GM23248 (cell line): Measurements from ENCODE around the gene HCN1. TPM values are rescaled to one million over a fixed set of nuclear protein-coding genes. Genes with fewer than 3 reads are reported as not detected.

ENCODE experiments used
- DNase-seq: peaks from one replicate; pipeline ENCODE4 v3.0.0-alpha.2; 2015
- H2AFZ ChIP-seq: fragments of 200-600 bp; sonication (generic); 2 replicates; pipeline ENCODE4 v1.6.1; 2016; ENCODE audit warnings: antibody characterized with exemption
- H3F3A ChIP-seq: fragments of 200-600 bp; sonication (generic); 2 replicates; pipeline ENCODE4 v1.6.1; 2016; ENCODE audit warnings: mild to moderate bottlenecking, antibody characterized with exemption, mixed run types; ENCODE audit not compliant: insufficient read depth
- H3K27ac ChIP-seq: fragments of 200-600 bp; sonication (generic); 2 replicates; pipeline ENCODE4 v1.5.1; 2016; ENCODE audit warnings: mild to moderate bottlenecking
- H3K27me3 ChIP-seq: fragments of 200-600 bp; sonication (generic); replicated peaks from 2 replicates; pipeline ENCODE4 v1.6.1; 2016; ENCODE audit warnings: mild to moderate bottlenecking; ENCODE audit not compliant: insufficient read depth
- H3K36me3 ChIP-seq: fragments of 200-600 bp; sonication (generic); 2 replicates; pipeline ENCODE4 v1.6.1; 2016; ENCODE audit warnings: low read depth, mild to moderate bottlenecking
- H3K4me1 ChIP-seq: fragments of 200-600 bp; sonication (generic); 2 replicates; pipeline ENCODE4 v1.6.1; 2016; ENCODE audit warnings: mild to moderate bottlenecking; ENCODE audit not compliant: insufficient read depth
- H3K4me2 ChIP-seq: fragments of 200-600 bp; sonication (generic); one replicate; pipeline ENCODE4 v1.6.1; 2016; ENCODE audit warnings: mild to moderate bottlenecking; ENCODE audit not compliant: unreplicated experiment
- H3K4me3 ChIP-seq: fragments of 200-600 bp; sonication (generic); 2 replicates; pipeline ENCODE4 v1.5.1; 2016; ENCODE audit warnings: mild to moderate bottlenecking
- H3K79me2 ChIP-seq: fragments of 200-600 bp; sonication (generic); 2 replicates; pipeline ENCODE4 v1.6.1; 2016; ENCODE audit warnings: mild to moderate bottlenecking; ENCODE audit not compliant: insufficient read depth
- H3K9ac ChIP-seq: fragments of 200-600 bp; sonication (generic); 2 replicates; pipeline ENCODE4 v1.6.1; 2016; ENCODE audit warnings: mild to moderate bottlenecking
- H3K9me2 ChIP-seq: fragments of 200-600 bp; sonication (generic); 2 replicates; pipeline ENCODE4 v1.6.1; 2016; ENCODE audit warnings: mixed run types, mild to moderate bottlenecking, moderate library complexity; ENCODE audit not compliant: insufficient read depth
- H3K9me3 ChIP-seq: fragments of 200-600 bp; sonication (generic); one replicate; pipeline ENCODE4 v1.6.1; 2017; ENCODE audit warnings: low read depth
- H4K20me1 ChIP-seq: fragments of 200-600 bp; sonication (generic); 2 replicates; pipeline ENCODE4 v1.6.0; 2016; ENCODE audit not compliant: insufficient read depth
- EZH2 ChIP-seq: fragments of 200-600 bp; sonication (generic); IDR thresholded peaks from 2 replicates; pipeline ENCODE4 v1.6.1; 2018; ENCODE audit warnings: antibody characterized with exemption, mild to moderate bottlenecking; ENCODE audit not compliant: insufficient read depth, poor library complexity, severe bottlenecking
- EZH2phosphoT487 ChIP-seq: fragments of 200-600 bp; sonication (generic); IDR thresholded peaks from 2 replicates; pipeline ENCODE4 v1.6.1; 2018; ENCODE audit warnings: antibody characterized with exemption, moderate library complexity, mild to moderate bottlenecking, low read depth; ENCODE audit not compliant: insufficient read depth
- WGBS, 2 experiments: methylation state at CpG; one replicate each; pipeline ENCODE4 v1.1.6; 2015 to 2017; ENCODE audit warnings: low lambda C conversion rate in 2 of 2, low coverage in 1 of 2; ENCODE audit errors: missing lambda C conversion rate in 2 of 2; 5-methylcytosine and 5-hydroxymethylcytosine counted together
- in situ Hi-C: fragments of 300-500 bp; cut with MboI; formaldehyde crosslinking; loops from 2 replicates; pipeline ENCODE4 v1.15.0; 2020
- polyA plus RNA-seq: library from polyadenylated mRNA; unstranded; fragments of >200 nt; fragmentation: Nextera tagmentation; extraction: Ambion mirVana; gene quantifications from 2 replicates; pipeline ENCODE4 v1.2.1, GENCODE V29; 2016
- total RNA-seq: library from RNA; depleted of rRNA; stranded (reverse); fragments of >200 nt; shearing (Covaris generic); gene quantifications from 2 replicates; pipeline ENCODE4 v1.2.3, GENCODE V29; 2014

HCN1 gene
- total and polyA plus RNA-seq, 2 experiments from 2014 or later: not detected

GRCh38 chr5:45281081-45281480, 415.1 kb downstream of the HCN1 start:
- H4K20me1 ChIP-seq: no peaks in the 10 kb centered on the region
- H3K4me3 ChIP-seq: no peak overlapping the region
- WGBS, 2 experiments: 7 to 18% methylated on average over 2 of the region's 2 CpGs
- H2AFZ ChIP-seq: no peak overlapping the region
- no peaks in the 10 kb centered on the region for H3K4me1 ChIP-seq
- TF ChIP-seq EZH2 (no peak), EZH2phosphoT487 (no peak)
- no peaks in the 10 kb centered on the region for H3K79me2 ChIP-seq
- H3F3A ChIP-seq: no peaks in the 10 kb centered on the region
- no peaks in the 10 kb centered on the region for H3K36me3 ChIP-seq
- DNase-seq: no peak
- H3K9me2 ChIP-seq: no peaks in the 10 kb centered on the region
- in situ Hi-C loops: no loop called here
- no peaks in the 10 kb centered on the region for H3K9me3 ChIP-seq
- no peaks in the 10 kb centered on the region for H3K27me3 ChIP-seq
- H3K27ac ChIP-seq: no peak overlapping the region
- H3K9ac ChIP-seq: no peak overlapping the region
- H3K4me2 ChIP-seq: no peak overlapping the region

GRCh38 chr5:45279109-45279508, 417.1 kb downstream of the HCN1 start:
- Histone ChIP-seq H3K4me3 (no peak overlapping the region), H3K4me1 (no peaks in the 10 kb centered on the region), H2AFZ (no peak overlapping the region), H3K9me2 (no peaks in the 10 kb centered on the region), H4K20me1 (no peaks in the 10 kb centered on the region), H3K27me3 (no peaks in the 10 kb centered on the region), H3K36me3 (no peaks in the 10 kb centered on the region), H3K79me2 (no peaks in the 10 kb centered on the region), H3K9ac (no peak overlapping the region), H3K27ac (no peak overlapping the region), H3K9me3 (no peaks in the 10 kb centered on the region), H3K4me2 (no peak overlapping the region), H3F3A (no peaks in the 10 kb centered on the region)
- no peak for TF ChIP-seq EZH2phosphoT487
- TF ChIP-seq EZH2: no peak
- WGBS, 2 experiments: 3 to 6% methylated on average over 1 of the region's 1 CpG
- in situ Hi-C loops: no loop called here
- no peak for DNase-seq

- Histone ChIP-seq H3K27ac (no peak overlapping the region), H3K36me3 (no peaks in the 10 kb centered on the region), H3K9me3 (no peaks in the 10 kb centered on the region), H3K27me3 (no peaks in the 10 kb centered on the region), H4K20me1 (no peaks in the 10 kb centered on the region), H3K9ac (no peak overlapping the region), H3K4me3 (no peak overlapping the region), H2AFZ (no peak overlapping the region), H3F3A (no peaks in the 10 kb centered on the region), H3K79me2 (no peaks in the 10 kb centered on the region), H3K4me1 (no peaks in the 10 kb centered on the region), H3K4me2 (no peak overlapping the region), H3K9me2 (no peaks in the 10 kb centered on the region)
- TF ChIP-seq EZH2phosphoT487 (no peak), EZH2 (no peak)
- in situ Hi-C loops: no loop called here
- WGBS, 2 experiments: 5 to 11% methylated on average over 2 of the region's 2 CpGs
- DNase-seq: no peak
Observed at GRCh38 chr5:45277860-45278259, 418.3 kb downstream of the HCN1 start.

DNA sequence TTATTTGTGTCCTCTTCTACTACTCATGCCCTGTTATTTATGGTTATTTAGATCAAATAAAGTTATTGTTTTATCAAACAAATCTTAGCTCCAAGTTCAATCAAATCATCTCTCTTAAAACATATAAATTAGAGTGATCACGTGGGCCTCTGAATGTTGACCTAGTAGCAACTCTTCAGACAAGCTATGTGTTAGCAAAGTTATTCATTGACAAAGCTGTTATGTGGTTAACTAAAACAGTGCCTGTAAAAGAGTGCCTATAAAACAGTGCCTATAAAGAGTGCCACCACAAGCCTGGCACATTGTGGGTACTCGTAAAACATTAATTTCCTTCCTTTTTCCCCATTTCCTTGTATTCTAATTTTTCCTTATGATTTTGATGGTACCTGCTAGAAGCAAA, 421.9 kb downstream of the HCN1 start:
- no peaks in the 10 kb centered on the region for H3K9me3 ChIP-seq
- 3 to 11% methylated on average over 2 of the region's 2 CpGs for whole genome bisulfite sequencing, 2 experiments
- no peaks in the 10 kb centered on the region for H3F3A ChIP-seq
- no peaks in the 10 kb centered on the region for H3K36me3 ChIP-seq
- H3K4me2 ChIP-seq: no peak overlapping the region
- no peak overlapping the region for H2AFZ ChIP-seq
- no peak overlapping the region for H3K9ac ChIP-seq
- H3K27me3 ChIP-seq: no peaks in the 10 kb centered on the region
- H3K9me2 ChIP-seq: no peaks in the 10 kb centered on the region
- H4K20me1 ChIP-seq: no peaks in the 10 kb centered on the region
- in situ Hi-C loops: no loop called here
- no peak overlapping the region for H3K4me3 ChIP-seq
- H3K27ac ChIP-seq: no peak overlapping the region
- no peaks in the 10 kb centered on the region for H3K79me2 ChIP-seq
- DNase-seq: no peak
- TF ChIP-seq EZH2 (no peak), EZH2phosphoT487 (no peak)
- H3K4me1 ChIP-seq: no peaks in the 10 kb centered on the region

GRCh38 chr5:45271626-45272025, 424.6 kb downstream of the HCN1 start:
- H3K27me3 ChIP-seq: no peaks in the 10 kb centered on the region
- no peaks in the 10 kb centered on the region for H4K20me1 ChIP-seq
- H3K79me2 ChIP-seq: no peaks in the 10 kb centered on the region
- no peak overlapping the region for H3K4me2 ChIP-seq
- H3K27ac ChIP-seq: no peak overlapping the region
- DNase-seq: no peak
- no peaks in the 10 kb centered on the region for H3K36me3 ChIP-seq
- no peaks in the 10 kb centered on the region for H3K9me3 ChIP-seq
- 28 to 33% methylated on average over 1 of the region's 1 CpG for WGBS, 2 experiments
- H2AFZ ChIP-seq: no peak overlapping the region
- H3K9ac ChIP-seq: no peak overlapping the region
- no peak for TF ChIP-seq EZH2phosphoT487
- no peak for TF ChIP-seq EZH2
- in situ Hi-C loops: no loop called here
- no peak overlapping the region for H3K4me3 ChIP-seq
- H3F3A ChIP-seq: no peaks in the 10 kb centered on the region
- H3K9me2 ChIP-seq: no peaks in the 10 kb centered on the region
- no peaks in the 10 kb centered on the region for H3K4me1 ChIP-seq
